Coronary artery (tissue), 2 donors: ENCODE data around the gene KDF1.

Experiments used
- DNase-seq: peaks from one replicate; pipeline ENCODE4 v3.0.0-alpha.2; 2017; ENCODE audit warnings: low spot score
- H3K27ac ChIP-seq, 2 donors: fragments of 200-600 bp; sonication (generic); one replicate each; pipeline ENCODE4 v1.5.1; 2016 to 2019
- H3K4me3 ChIP-seq: fragments of 200-600 bp; sonication (generic); 2 replicates; pipeline ENCODE4 v1.5.1; 2016; ENCODE audit warnings: mild to moderate bottlenecking, moderate library complexity
- CTCF ChIP-seq: fragments of 200-600 bp; sonication (generic); IDR thresholded peaks from one replicate; pipeline ENCODE4 v1.5.1; 2019; ENCODE audit warnings: antibody characterized with exemption

Gene KDF1

GRCh38 chr1:26961826-26962225, 1.6 kb upstream of the KDF1 start:
- Histone ChIP-seq H3K27ac (no peak overlapping the region), H3K4me3 (no peak overlapping the region)
- TF ChIP-seq CTCF: no peak
- DNase-seq: no peak

GRCh38 chr1:26960625-26960966, 328 bp upstream of the KDF1 start:
- H3K4me3 ChIP-seq: no peak overlapping the region
- TF ChIP-seq CTCF: no peak
- H3K27ac ChIP-seq: no peak overlapping the region
- DNase-seq: no peak

- Histone ChIP-seq H3K4me3 (peak overlapping the region; percentile 65), H3K27ac (no peak overlapping the region)
Observed at GRCh38 chr1:26959270-26959669, 998 bp downstream of the KDF1 start.

GRCh38 chr1:26957306-26957705, 3.0 kb downstream of the KDF1 start:
- Histone ChIP-seq H3K4me3 (no peak overlapping the region), H3K27ac (no peak overlapping the region)
- TF ChIP-seq CTCF: no peak
- DNase-seq: no peak

More at GRCh38 chr1:26959270-26959669, 998 bp downstream of the KDF1 start:
- TF ChIP-seq CTCF: no peak
- no peak for DNase-seq

GRCh38 chr1:26956321-26956720, 3.9 kb downstream of the KDF1 start:
- H3K4me3 ChIP-seq: no peak overlapping the region
- no peak for DNase-seq
- H3K27ac ChIP-seq: no peak overlapping the region
- no peak for TF ChIP-seq CTCF

GRCh38 chr1:26953374-26953773, 6.9 kb downstream of the KDF1 start:
- DNase-seq: no peak
- no peak for TF ChIP-seq CTCF
- H3K4me3 ChIP-seq: no peak overlapping the region
- no peak overlapping the region for H3K27ac ChIP-seq

- H3K4me3 ChIP-seq: no peak overlapping the region
Observed at GRCh38 chr1:26951821-26952497, 8.3 kb downstream of the KDF1 start.

More at GRCh38 chr1:26951821-26952497, 8.3 kb downstream of the KDF1 start:
- TF ChIP-seq CTCF: no peak
- no peak for DNase-seq
- H3K27ac ChIP-seq: no peak overlapping the region
